ENCODE measurements around the gene RASSF5.
"Not testable (repeated sequence)": the region's sequence is repeated elsewhere in the genome, so short reads cannot be mapped to it uniquely, and the experiment has no call there.

DNA sequence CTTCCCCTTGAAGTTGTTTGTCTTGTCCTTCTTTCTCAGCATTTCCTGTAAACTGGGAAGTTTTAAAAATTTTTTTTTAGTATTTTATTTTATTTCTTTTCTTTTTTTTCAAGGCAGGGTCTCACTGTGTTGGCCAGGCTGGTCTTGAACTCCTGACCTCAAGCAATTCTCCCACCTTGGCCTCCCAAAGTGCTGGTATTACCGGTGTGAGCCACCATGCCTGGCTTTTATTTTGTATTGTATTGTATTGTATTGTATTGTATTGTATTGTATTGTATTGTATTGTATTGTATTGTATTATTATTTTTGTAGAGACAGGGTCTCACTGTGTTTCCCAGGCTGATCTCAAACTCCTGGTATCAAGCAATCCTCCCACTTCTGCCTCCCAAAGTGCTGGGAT is 23.5 kb upstream of the RASSF5 start:
- not testable (repeated sequence) for TF ChIP-seq RBM25 (IDR thresholded peaks at IDR 0.05; ENCODE audit: low read depth, low read length, severe bottlenecking); SMARCA5 (IDR thresholded peaks at IDR 0.05); SIN3A (IDR thresholded peaks at IDR 0.05; ENCODE audit: borderline replicate concordance in 2 of 2, control insufficient read depth in 1 of 2, low read depth in 2 of 2, low read length in 2 of 2); POLR2A (conservative IDR thresholded peaks at IDR 0.05); ZNF444 (CRISPR knock-in tag; IDR thresholded peaks at IDR 0.05); RCOR1 (IDR thresholded peaks at IDR 0.05; ENCODE audit: borderline replicate concordance in 1 of 2, low read depth in 2 of 2, low read length in 2 of 2)
- TF ChIP-seq, protein P1, sequence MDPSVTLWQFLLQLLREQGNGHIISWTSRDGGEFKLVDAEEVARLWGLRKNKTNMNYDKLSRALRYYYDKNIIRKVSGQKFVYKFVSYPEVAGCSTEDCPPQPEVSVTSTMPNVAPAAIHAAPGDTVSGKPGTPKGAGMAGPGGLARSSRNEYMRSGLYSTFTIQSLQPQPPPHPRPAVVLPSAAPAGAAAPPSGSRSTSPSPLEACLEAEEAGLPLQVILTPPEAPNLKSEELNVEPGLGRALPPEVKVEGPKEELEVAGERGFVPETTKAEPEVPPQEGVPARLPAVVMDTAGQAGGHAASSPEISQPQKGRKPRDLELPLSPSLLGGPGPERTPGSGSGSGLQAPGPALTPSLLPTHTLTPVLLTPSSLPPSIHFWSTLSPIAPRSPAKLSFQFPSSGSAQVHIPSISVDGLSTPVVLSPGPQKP (CRISPR knock-in tag; IDR thresholded peaks at IDR 0.05): not testable (repeated sequence)
- TF ChIP-seq, protein P2, sequence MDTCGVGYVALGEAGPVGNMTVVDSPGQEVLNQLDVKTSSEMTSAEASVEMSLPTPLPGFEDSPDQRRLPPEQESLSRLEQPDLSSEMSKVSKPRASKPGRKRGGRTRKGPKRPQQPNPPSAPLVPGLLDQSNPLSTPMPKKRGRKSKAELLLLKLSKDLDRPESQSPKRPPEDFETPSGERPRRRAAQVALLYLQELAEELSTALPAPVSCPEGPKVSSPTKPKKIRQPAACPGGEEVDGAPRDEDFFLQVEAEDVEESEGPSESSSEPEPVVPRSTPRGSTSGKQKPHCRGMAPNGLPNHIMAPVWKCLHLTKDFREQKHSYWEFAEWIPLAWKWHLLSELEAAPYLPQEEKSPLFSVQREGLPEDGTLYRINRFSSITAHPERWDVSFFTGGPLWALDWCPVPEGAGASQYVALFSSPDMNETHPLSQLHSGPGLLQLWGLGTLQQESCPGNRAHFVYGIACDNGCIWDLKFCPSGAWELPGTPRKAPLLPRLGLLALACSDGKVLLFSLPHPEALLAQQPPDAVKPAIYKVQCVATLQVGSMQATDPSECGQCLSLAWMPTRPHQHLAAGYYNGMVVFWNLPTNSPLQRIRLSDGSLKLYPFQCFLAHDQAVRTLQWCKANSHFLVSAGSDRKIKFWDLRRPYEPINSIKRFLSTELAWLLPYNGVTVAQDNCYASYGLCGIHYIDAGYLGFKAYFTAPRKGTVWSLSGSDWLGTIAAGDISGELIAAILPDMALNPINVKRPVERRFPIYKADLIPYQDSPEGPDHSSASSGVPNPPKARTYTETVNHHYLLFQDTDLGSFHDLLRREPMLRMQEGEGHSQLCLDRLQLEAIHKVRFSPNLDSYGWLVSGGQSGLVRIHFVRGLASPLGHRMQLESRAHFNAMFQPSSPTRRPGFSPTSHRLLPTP (IDR thresholded peaks at IDR 0.05; ENCODE audit: borderline replicate concordance, extremely low read depth, insufficient read length): not testable (repeated sequence)
- TF ChIP-seq, protein P3, sequence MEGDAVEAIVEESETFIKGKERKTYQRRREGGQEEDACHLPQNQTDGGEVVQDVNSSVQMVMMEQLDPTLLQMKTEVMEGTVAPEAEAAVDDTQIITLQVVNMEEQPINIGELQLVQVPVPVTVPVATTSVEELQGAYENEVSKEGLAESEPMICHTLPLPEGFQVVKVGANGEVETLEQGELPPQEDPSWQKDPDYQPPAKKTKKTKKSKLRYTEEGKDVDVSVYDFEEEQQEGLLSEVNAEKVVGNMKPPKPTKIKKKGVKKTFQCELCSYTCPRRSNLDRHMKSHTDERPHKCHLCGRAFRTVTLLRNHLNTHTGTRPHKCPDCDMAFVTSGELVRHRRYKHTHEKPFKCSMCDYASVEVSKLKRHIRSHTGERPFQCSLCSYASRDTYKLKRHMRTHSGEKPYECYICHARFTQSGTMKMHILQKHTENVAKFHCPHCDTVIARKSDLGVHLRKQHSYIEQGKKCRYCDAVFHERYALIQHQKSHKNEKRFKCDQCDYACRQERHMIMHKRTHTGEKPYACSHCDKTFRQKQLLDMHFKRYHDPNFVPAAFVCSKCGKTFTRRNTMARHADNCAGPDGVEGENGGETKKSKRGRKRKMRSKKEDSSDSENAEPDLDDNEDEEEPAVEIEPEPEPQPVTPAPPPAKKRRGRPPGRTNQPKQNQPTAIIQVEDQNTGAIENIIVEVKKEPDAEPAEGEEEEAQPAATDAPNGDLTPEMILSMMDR (IDR thresholded peaks at IDR 0.05 in 2 of 3, conservative IDR thresholded peaks at IDR 0.05 in 1 of 3; ENCODE audit: insufficient read depth in 2 of 3, low read depth in 1 of 3, low read length in 3 of 3): not testable (repeated sequence)

Measured in K562 (cell line).